ENCODE data around the gene TSACC.

TSACC gene

GRCh38 chr1:156373546-156373945 is 35.2 kb downstream of the TSACC start:
- no peak overlapping the region for H3K4me3 ChIP-seq (ENCODE audit: low read depth, low read length)
- TF ChIP-seq MAX (IDR thresholded peaks at IDR 0.05; ENCODE audit: low read depth, low read length) (no peak), MYC (IDR thresholded peaks at IDR 0.05; ENCODE audit: low read depth, low read length) (no peak)
- TF ChIP-seq, protein P1, sequence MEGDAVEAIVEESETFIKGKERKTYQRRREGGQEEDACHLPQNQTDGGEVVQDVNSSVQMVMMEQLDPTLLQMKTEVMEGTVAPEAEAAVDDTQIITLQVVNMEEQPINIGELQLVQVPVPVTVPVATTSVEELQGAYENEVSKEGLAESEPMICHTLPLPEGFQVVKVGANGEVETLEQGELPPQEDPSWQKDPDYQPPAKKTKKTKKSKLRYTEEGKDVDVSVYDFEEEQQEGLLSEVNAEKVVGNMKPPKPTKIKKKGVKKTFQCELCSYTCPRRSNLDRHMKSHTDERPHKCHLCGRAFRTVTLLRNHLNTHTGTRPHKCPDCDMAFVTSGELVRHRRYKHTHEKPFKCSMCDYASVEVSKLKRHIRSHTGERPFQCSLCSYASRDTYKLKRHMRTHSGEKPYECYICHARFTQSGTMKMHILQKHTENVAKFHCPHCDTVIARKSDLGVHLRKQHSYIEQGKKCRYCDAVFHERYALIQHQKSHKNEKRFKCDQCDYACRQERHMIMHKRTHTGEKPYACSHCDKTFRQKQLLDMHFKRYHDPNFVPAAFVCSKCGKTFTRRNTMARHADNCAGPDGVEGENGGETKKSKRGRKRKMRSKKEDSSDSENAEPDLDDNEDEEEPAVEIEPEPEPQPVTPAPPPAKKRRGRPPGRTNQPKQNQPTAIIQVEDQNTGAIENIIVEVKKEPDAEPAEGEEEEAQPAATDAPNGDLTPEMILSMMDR (IDR thresholded peaks at IDR 0.05; ENCODE audit: low read depth, low read length) = no peak
- no peak for DNase-seq (ENCODE audit: low read depth)

DNA sequence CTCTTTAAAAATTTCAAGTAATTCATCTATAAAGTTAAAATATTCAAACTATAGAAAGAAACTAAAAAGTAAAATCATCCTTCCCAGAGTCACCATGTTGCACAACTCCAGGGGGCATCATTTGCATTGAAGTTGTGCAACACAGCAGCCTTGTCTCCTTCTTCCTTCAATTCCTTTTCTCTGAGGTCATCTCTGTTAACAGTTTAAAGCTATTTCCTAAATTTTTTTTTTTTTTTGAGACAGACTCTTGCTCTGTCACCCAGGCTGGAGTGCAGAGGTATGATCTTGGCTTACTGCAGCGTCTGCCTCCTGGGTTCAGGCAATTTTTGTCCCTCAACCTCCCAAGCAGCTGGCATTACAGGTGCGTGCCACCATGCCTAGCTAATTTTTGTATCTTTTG is 37.8 kb downstream of the TSACC start:
- TF ChIP-seq MYC (IDR thresholded peaks at IDR 0.05; ENCODE audit: low read depth, low read length) = no peak
- no peak overlapping the region for H3K4me3 ChIP-seq (ENCODE audit: low read depth, low read length)
- DNase-seq (ENCODE audit: low read depth) = peak; percentile 57

DNA sequence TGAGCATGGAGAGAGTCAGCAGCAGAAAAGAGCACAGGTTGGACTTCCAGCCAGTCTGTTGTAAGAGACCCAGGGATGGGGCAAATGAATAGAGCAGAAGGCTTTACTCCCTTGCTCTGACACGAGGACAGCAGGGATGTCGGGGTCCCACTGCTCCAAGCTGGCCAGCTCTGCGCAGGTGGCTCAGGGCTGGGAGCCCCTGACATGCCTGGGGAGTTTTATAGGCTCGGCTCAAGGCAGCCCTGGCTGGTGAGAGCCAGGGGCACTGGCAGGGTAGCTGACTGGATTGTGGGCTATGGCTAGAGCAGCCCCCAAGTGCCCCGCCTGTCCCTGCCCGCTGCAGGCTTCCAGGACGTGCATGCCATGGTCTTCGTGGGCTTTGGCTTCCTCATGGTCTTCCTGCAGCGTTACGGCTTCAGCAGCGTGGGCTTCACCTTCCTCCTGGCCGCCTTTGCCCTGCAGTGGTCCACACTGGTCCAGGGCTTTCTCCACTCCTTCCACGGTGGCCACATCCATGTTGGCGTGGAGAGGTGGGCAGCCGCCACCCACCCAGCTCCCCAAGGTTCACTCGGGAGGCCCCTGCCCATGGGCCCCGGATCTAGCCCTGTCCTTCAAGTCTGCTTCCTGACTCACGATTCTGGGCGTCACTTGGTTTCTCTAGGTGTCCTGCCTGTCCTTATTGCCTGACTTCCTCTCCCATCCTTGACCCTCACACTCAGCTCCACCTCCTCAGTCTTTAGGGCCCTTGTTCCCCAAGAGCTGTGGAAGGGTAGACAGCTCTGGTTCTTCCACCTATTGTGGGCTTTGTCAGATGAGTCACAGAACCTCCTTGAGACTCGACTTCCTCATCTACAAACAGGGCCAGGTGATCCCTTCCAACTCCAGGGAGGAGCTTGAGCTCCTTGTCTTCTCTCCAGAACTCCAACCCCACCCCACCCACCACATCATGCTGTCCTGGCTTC is 38.9 kb downstream of the TSACC start:
- peak; percentile 44 for DNase-seq (ENCODE audit: low read depth)
- no peak overlapping the region for H3K4me3 ChIP-seq (ENCODE audit: low read depth, low read length)
- no peak for TF ChIP-seq MYC (IDR thresholded peaks at IDR 0.05; ENCODE audit: low read depth, low read length)
- TF ChIP-seq, protein P1 (IDR thresholded peaks at IDR 0.05; ENCODE audit: low read depth, low read length) = no peak
- no peak for TF ChIP-seq POLR2A (IDR thresholded peaks at IDR 0.05; ENCODE audit: extremely low read depth, insufficient read length)
- no peak for TF ChIP-seq MAX (IDR thresholded peaks at IDR 0.05; ENCODE audit: low read depth, low read length)

GRCh38 chr1:156378557-156378956 is 40.2 kb downstream of the TSACC start:
- DNase-seq (ENCODE audit: low read depth) = no peak
- TF ChIP-seq POLR2A (IDR thresholded peaks at IDR 0.05; ENCODE audit: extremely low read depth, insufficient read length) = no peak
- H3K4me3 ChIP-seq (ENCODE audit: low read depth, low read length) = no peak overlapping the region

GRCh38 chr1:156379420-156380165 is 41.3 kb downstream of the TSACC start:
- no peak for DNase-seq (ENCODE audit: low read depth)
- H3K4me3 ChIP-seq (ENCODE audit: low read depth, low read length) = no peak overlapping the region
- TF ChIP-seq MAX (IDR thresholded peaks at IDR 0.05; ENCODE audit: low read depth, low read length) = no peak
- TF ChIP-seq POLR2A (IDR thresholded peaks at IDR 0.05; ENCODE audit: extremely low read depth, insufficient read length) = no peak
- TF ChIP-seq MYC (IDR thresholded peaks at IDR 0.05; ENCODE audit: low read depth, low read length) = no peak
- TF ChIP-seq, protein P1 (IDR thresholded peaks at IDR 0.05; ENCODE audit: low read depth, low read length) = no peak

GRCh38 chr1:156382561-156382960 is 44.2 kb downstream of the TSACC start:
- DNase-seq (ENCODE audit: low read depth) = no peak
- TF ChIP-seq MAX (IDR thresholded peaks at IDR 0.05; ENCODE audit: low read depth, low read length) (no peak), POLR2A (IDR thresholded peaks at IDR 0.05; ENCODE audit: extremely low read depth, insufficient read length) (no peak), MYC (IDR thresholded peaks at IDR 0.05; ENCODE audit: low read depth, low read length) (no peak)
- TF ChIP-seq, protein P1 (IDR thresholded peaks at IDR 0.05; ENCODE audit: low read depth, low read length) = no peak
- H3K4me3 ChIP-seq (ENCODE audit: low read depth, low read length) = no peak overlapping the region
